ENCODE measurements around the gene WASHC4.

The WASHC4 gene

GRCh38 chr12:105209091-105209490, 101.6 kb downstream of the WASHC4 start:
- Histone ChIP-seq H2AFZ (ENCODE audit: low read depth) (no peak overlapping the region), H3K4me2 (no peak overlapping the region), H4K20me1 (ENCODE audit: insufficient read depth) (no peaks in the 10 kb centered on the region), H3K79me2 (ENCODE audit: insufficient read depth, low read depth) (no peaks in the 10 kb centered on the region), H3K36me3 (ENCODE audit: insufficient read depth) (no peaks in the 10 kb centered on the region), H3K9ac (no peak overlapping the region), H3K27me3 (ENCODE audit: insufficient read depth, low read depth) (no peaks in the 10 kb centered on the region), H3K4me1 (ENCODE audit: low read depth, poor library complexity, severe bottlenecking) (no peaks in the 10 kb centered on the region), H3K27ac (no peak overlapping the region), H3K4me3 (IDR thresholded peaks at IDR 0.05; ENCODE audit: insufficient read depth, low read depth, low read length) (no peak overlapping the region)
- no peak for TF ChIP-seq CTCF (conservative IDR thresholded peaks at IDR 0.05; ENCODE audit: low read depth, low read length)

GRCh38 chr12:105212438-105212837, 104.9 kb downstream of the WASHC4 start:
- no peak overlapping the region for H2AFZ ChIP-seq (ENCODE audit: low read depth)
- H3K27me3 ChIP-seq (ENCODE audit: insufficient read depth, low read depth), result no peaks in the 10 kb centered on the region
- no peaks in the 10 kb centered on the region for H4K20me1 ChIP-seq (ENCODE audit: insufficient read depth)
- H3K4me1 ChIP-seq (ENCODE audit: low read depth, poor library complexity, severe bottlenecking), result no peaks in the 10 kb centered on the region
- H3K4me3 ChIP-seq (IDR thresholded peaks at IDR 0.05; ENCODE audit: insufficient read depth, low read depth, low read length), result no peak overlapping the region
- H3K9ac ChIP-seq, result no peak overlapping the region
- no peak overlapping the region for H3K4me2 ChIP-seq
- no peaks in the 10 kb centered on the region for H3K36me3 ChIP-seq (ENCODE audit: insufficient read depth)
- H3K27ac ChIP-seq, result no peak overlapping the region
- TF ChIP-seq CTCF (conservative IDR thresholded peaks at IDR 0.05; ENCODE audit: low read depth, low read length), result no peak
- H3K79me2 ChIP-seq (ENCODE audit: insufficient read depth, low read depth), result no peaks in the 10 kb centered on the region

- H3K79me2 ChIP-seq (ENCODE audit: insufficient read depth, low read depth), result no peaks in the 10 kb centered on the region
- no peak overlapping the region for H3K4me2 ChIP-seq
- H3K9ac ChIP-seq, result no peak overlapping the region
- H2AFZ ChIP-seq (ENCODE audit: low read depth), result no peak overlapping the region
- no peak overlapping the region for H3K4me3 ChIP-seq (IDR thresholded peaks at IDR 0.05; ENCODE audit: insufficient read depth, low read depth, low read length)
- H3K27ac ChIP-seq, result no peak overlapping the region
- H4K20me1 ChIP-seq (ENCODE audit: insufficient read depth), result no peaks in the 10 kb centered on the region
- H3K27me3 ChIP-seq (ENCODE audit: insufficient read depth, low read depth), result no peaks in the 10 kb centered on the region
- no peaks in the 10 kb centered on the region for H3K36me3 ChIP-seq (ENCODE audit: insufficient read depth)
- no peaks in the 10 kb centered on the region for H3K4me1 ChIP-seq (ENCODE audit: low read depth, poor library complexity, severe bottlenecking)
- TF ChIP-seq CTCF (conservative IDR thresholded peaks at IDR 0.05; ENCODE audit: low read depth, low read length), result no peak
Observed at GRCh38 chr12:105214148-105214547, 106.6 kb downstream of the WASHC4 start.

GRCh38 chr12:105214670-105215375, 107.3 kb downstream of the WASHC4 start:
- no peak overlapping the region for H3K9ac ChIP-seq
- no peak overlapping the region for H3K4me3 ChIP-seq (IDR thresholded peaks at IDR 0.05; ENCODE audit: insufficient read depth, low read depth, low read length)
- no peaks in the 10 kb centered on the region for H3K36me3 ChIP-seq (ENCODE audit: insufficient read depth)
- TF ChIP-seq CTCF (conservative IDR thresholded peaks at IDR 0.05; ENCODE audit: low read depth, low read length), result no peak
- no peaks in the 10 kb centered on the region for H4K20me1 ChIP-seq (ENCODE audit: insufficient read depth)
- no peak overlapping the region for H3K4me2 ChIP-seq
- H2AFZ ChIP-seq (ENCODE audit: low read depth), result no peak overlapping the region
- H3K79me2 ChIP-seq (ENCODE audit: insufficient read depth, low read depth), result no peaks in the 10 kb centered on the region
- H3K27me3 ChIP-seq (ENCODE audit: insufficient read depth, low read depth), result no peaks in the 10 kb centered on the region
- H3K4me1 ChIP-seq (ENCODE audit: low read depth, poor library complexity, severe bottlenecking), result no peaks in the 10 kb centered on the region
- H3K27ac ChIP-seq, result no peak overlapping the region
